Mammary epithelial cell (primary cell): ENCODE results near the gene UQCRH.

Experiments
- CTCF ChIP-seq, 2 donors: IDR thresholded peaks in 1 of 2; conservative IDR thresholded peaks in 1 of 2; 2 replicates each; pipeline ENCODE4 v1.5.1; 2011 to 2012; ENCODE audit warnings: inconsistent platforms in 2 of 2, low read length in 2 of 2, mild to moderate bottlenecking in 2 of 2, control low read depth in 1 of 2, low read depth in 1 of 2; ENCODE audit not compliant: insufficient read depth in 1 of 2; ENCODE audit errors: extremely low read depth in 1 of 2
- EZH2 ChIP-seq: IDR thresholded peaks from 2 replicates; pipeline ENCODE4 v1.6.1; 2012; ENCODE audit warnings: low read length, inconsistent platforms, borderline replicate concordance

GRCh38 chr1:46341222-46342083, 38.0 kb downstream of the UQCRH start:
- no peak for TF ChIP-seq CTCF (conservative IDR thresholded peaks at IDR 0.05 in 1 of 2, IDR thresholded peaks at IDR 0.05 in 1 of 2; ENCODE audit: extremely low read depth in 1 of 2, insufficient read depth in 1 of 2, low read depth in 1 of 2, low read length in 2 of 2)
- TF ChIP-seq EZH2: no peak
